ENCODE data around the gene KATNIP. TPM values are rescaled to one million over a fixed set of nuclear protein-coding genes. Genes with fewer than 3 reads are reported as not detected.

Gene KATNIP
- total RNA-seq, 2 experiments from 2014 or later, result 9.6 to 11.5 TPM

DNA sequence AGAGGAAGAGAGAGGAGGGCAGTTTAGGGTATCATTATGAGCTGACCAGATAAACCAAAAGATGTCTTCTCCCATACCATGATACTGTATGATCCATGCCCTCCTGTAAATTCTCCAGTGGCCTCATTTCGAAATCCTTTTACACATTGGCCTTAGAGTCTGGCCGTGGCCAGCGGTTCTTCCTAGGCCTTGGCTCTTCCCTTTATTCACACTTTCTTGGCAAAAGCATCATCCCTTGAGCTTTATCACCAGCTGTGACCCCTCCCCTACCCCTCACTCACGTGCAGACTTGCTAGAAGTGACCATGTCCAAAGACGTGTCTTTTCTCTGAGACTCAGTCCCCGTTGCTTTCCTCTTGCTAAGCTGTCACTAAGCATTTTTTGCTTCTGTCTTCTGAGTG lies 22.8 kb downstream of the KATNIP start:
- Mint-ChIP-seq H3K4me1 (ENCODE audit: low read depth) (no peaks in the 10 kb centered on the region), H3K4me3 (no peak overlapping the region), H3K9me3 (no peaks in the 10 kb centered on the region), H3K36me3 (ENCODE audit: low read depth) (no peaks in the 10 kb centered on the region), H3K27me3 (no peaks in the 10 kb centered on the region), H3K27ac (no peak overlapping the region)
- CTCF ChIA-PET, result interaction anchor here (0.6 kb wide), 1 partner anchor 321 kb away, joined by 3 read pairs; no protein-coding TSS in a partner anchor
- intact Hi-C loops (cut with micrococcal nuclease), result no loop called here
- ATAC-seq (no peak), DNase-seq (no peak)
- TF ChIP-seq, protein P1, sequence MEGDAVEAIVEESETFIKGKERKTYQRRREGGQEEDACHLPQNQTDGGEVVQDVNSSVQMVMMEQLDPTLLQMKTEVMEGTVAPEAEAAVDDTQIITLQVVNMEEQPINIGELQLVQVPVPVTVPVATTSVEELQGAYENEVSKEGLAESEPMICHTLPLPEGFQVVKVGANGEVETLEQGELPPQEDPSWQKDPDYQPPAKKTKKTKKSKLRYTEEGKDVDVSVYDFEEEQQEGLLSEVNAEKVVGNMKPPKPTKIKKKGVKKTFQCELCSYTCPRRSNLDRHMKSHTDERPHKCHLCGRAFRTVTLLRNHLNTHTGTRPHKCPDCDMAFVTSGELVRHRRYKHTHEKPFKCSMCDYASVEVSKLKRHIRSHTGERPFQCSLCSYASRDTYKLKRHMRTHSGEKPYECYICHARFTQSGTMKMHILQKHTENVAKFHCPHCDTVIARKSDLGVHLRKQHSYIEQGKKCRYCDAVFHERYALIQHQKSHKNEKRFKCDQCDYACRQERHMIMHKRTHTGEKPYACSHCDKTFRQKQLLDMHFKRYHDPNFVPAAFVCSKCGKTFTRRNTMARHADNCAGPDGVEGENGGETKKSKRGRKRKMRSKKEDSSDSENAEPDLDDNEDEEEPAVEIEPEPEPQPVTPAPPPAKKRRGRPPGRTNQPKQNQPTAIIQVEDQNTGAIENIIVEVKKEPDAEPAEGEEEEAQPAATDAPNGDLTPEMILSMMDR (IDR thresholded peaks at IDR 0.05), result no peak
- POLR2A ChIA-PET, result interaction anchor here (0.6 kb wide), 1 partner anchor 17 kb away, joined by 4 read pairs; no protein-coding TSS in a partner anchor

DNA sequence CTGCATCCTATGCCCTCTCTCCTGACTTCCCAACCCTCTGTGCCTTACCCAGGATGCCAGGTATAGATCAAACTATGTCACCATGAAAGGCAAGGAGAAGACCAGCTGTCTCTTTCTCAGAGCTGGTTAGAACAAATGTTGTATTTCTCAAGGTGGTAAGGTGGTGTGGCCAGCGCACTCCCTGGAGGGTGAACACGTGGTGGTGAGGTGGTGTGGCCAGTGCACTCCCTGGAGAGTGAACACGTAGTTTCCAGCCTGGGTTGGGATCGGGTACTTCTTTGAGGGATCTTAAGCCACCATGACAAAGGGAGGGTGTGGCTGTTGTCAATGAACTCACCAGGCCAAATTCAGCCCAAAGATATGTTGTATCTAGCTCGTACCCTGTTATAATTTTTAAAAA lies 26.8 kb downstream of the KATNIP start:
- Mint-ChIP-seq H3K4me3 (no peak overlapping the region), H3K27me3 (no peaks in the 10 kb centered on the region), H3K36me3 (ENCODE audit: low read depth) (peaks cover 4% of the 10 kb centered on the region), H3K4me1 (ENCODE audit: low read depth) (peaks cover 12% of the 10 kb centered on the region), H3K9me3 (no peaks in the 10 kb centered on the region), H3K27ac (no peak overlapping the region)
- no peak for DNase-seq
- ChIA-PET CTCF (no interaction called here), POLR2A (no interaction called here)
- intact Hi-C loops (cut with micrococcal nuclease), result no loop called here
- no peak for ATAC-seq
- TF ChIP-seq, protein P1 (IDR thresholded peaks at IDR 0.05), result no peak

DNA sequence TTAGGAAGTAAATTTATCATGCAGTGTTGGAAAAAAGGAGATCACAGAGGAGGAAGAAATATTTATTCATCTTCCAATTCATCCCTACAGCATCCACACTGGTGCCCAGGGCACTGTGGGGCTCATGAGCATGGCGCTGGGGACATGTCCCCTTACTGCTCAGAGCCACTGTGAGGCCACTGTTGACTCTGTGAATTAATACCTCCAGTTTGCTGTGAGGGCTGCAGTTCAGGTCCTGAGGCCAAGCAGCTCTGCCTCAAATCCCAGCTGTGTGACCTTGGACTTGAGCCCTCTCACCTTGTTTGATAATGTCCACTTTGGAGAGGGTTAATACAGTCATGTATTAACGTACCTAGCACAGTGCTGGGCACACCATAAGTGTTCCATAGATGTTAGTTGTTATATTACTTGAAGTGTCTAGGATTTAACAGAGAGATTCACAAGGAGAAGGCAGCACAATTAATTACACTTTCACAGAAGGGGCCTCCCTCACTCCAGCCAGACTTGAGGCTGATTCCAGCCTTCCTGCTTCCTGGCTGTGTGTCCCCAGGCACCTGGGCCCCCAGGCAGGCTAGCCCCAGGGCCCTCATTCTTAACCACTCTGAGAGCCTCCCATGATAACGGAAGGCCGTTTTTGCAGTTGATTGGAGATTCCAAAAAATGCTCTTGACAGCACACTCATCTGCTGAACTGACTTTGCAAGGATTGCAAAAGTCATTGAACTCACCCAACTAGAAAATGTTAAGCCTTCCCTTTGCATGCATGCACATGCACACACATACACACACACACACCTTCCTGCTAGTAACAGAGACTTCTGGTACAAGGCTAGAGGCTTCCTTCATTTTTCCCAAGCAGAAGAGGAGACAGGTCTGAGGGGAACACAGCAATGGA lies 29.4 kb downstream of the KATNIP start:
- peak overlapping the region; percentile 13 for H3K27ac Mint-ChIP-seq
- no peaks in the 10 kb centered on the region for H3K9me3 Mint-ChIP-seq
- intact Hi-C loops (cut with micrococcal nuclease), result no loop called here
- ATAC-seq, result no peak
- TF ChIP-seq, protein P1 (IDR thresholded peaks at IDR 0.05), result no peak
- H3K36me3 Mint-ChIP-seq (ENCODE audit: low read depth), result peaks cover 9% of the 10 kb centered on the region
- H3K4me3 Mint-ChIP-seq, result no peak overlapping the region
- peaks cover 12% of the 10 kb centered on the region for H3K4me1 Mint-ChIP-seq (ENCODE audit: low read depth)
- DNase-seq, result no peak
- POLR2A ChIA-PET, result no interaction called here
- CTCF ChIA-PET, result no interaction called here
- no peaks in the 10 kb centered on the region for H3K27me3 Mint-ChIP-seq

DNA sequence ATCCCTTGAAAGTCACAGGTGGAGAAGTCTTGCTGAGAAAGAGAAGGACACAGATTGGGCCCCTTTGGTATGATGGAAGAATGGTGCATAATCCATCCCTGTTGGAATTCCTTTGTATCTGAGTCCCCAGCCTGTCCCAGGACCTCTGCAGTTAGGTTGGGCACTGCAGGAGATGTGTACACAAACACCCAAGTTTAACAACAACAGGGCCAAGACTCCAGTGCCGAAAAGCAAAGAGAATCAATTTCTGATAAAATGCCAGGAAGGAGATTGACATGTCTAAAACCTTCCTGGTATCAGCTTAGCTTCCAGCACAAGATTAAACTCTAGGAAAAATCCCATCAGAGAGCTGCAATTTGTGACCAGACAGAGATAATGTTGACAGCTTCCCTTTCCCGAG lies 32.9 kb downstream of the KATNIP start:
- Mint-ChIP-seq H3K27me3 (no peaks in the 10 kb centered on the region), H3K4me1 (ENCODE audit: low read depth) (peaks cover 12% of the 10 kb centered on the region), H3K36me3 (ENCODE audit: low read depth) (peaks cover 9% of the 10 kb centered on the region), H3K27ac (no peak overlapping the region), H3K4me3 (no peak overlapping the region), H3K9me3 (no peaks in the 10 kb centered on the region)
- TF ChIP-seq, protein P1 (IDR thresholded peaks at IDR 0.05), result no peak
- no peak for DNase-seq
- no peak for ATAC-seq
- ChIA-PET POLR2A (no interaction called here), CTCF (no interaction called here)
- intact Hi-C loops (cut with micrococcal nuclease), result no loop called here

DNA sequence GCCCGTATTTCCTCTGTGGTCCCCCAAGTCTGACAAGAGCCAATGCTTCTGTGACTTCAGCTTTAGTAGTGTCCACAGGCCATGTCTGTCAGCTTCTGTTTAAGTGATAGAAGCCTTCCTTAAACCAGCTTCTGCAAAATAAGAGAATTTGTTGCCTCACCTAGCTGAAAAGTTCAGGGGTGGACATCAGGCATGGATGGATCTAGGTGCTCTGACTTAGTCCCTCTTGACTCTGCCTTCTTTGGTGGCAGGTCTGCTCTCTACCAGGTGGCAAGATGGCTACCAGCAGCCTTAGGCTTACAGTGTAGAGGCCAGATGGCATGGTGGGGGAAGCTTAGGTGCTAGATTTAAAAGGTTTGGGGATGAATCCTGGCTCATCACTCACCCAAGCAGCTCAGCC lies 33.7 kb downstream of the KATNIP start:
- H3K27ac Mint-ChIP-seq, result no peak overlapping the region
- H3K4me1 Mint-ChIP-seq (ENCODE audit: low read depth), result peaks cover 7% of the 10 kb centered on the region
- TF ChIP-seq, protein P1 (IDR thresholded peaks at IDR 0.05), result no peak
- intact Hi-C loops (cut with micrococcal nuclease), result no loop called here
- POLR2A ChIA-PET, result no interaction called here
- ATAC-seq (no peak), DNase-seq (no peak)
- H3K4me3 Mint-ChIP-seq, result no peak overlapping the region
- H3K27me3 Mint-ChIP-seq, result no peaks in the 10 kb centered on the region
- peaks cover 9% of the 10 kb centered on the region for H3K36me3 Mint-ChIP-seq (ENCODE audit: low read depth)
- H3K9me3 Mint-ChIP-seq, result no peaks in the 10 kb centered on the region
- CTCF ChIA-PET, result no interaction called here
